Loucy (cell line): ENCODE measurements around the gene FAM107B.

Experiments
- H2AFZ ChIP-seq: fragments of 200-600 bp; sonication (generic); 2 replicates; pipeline ENCODE4 v1.6.0; 2016; ENCODE audit warnings: antibody characterized with exemption, mild to moderate bottlenecking, low read length, moderate library complexity
- H3F3A ChIP-seq: fragments of 200-600 bp; 2 replicates; pipeline ENCODE4 v1.6.0; 2016; ENCODE audit warnings: antibody characterized with exemption, low read depth, mild to moderate bottlenecking
- H3K27me3 ChIP-seq: fragments of 200-600 bp; sonication (generic); 2 replicates; pipeline ENCODE4 v1.6.1; 2014; ENCODE audit warnings: low read length, mild to moderate bottlenecking; ENCODE audit not compliant: insufficient read depth, poor library complexity, severe bottlenecking
- H3K36me3 ChIP-seq: fragments of 200-600 bp; sonication (generic); 2 replicates; pipeline ENCODE4 v1.6.1; 2016; ENCODE audit warnings: low read length; ENCODE audit not compliant: insufficient read depth
- H3K4me1 ChIP-seq: fragments of 200-600 bp; sonication (generic); 2 replicates; pipeline ENCODE4 v1.5.1; 2014; ENCODE audit warnings: low read length, mild to moderate bottlenecking; ENCODE audit not compliant: insufficient read depth, poor library complexity, severe bottlenecking
- H3K4me2 ChIP-seq: fragments of 200-600 bp; sonication (generic); 2 replicates; pipeline ENCODE4 v1.6.0; 2014; ENCODE audit warnings: antibody characterized with exemption, low read length, low read depth, mild to moderate bottlenecking; ENCODE audit not compliant: poor library complexity, severe bottlenecking
- H3K4me3 ChIP-seq: fragments of 200-600 bp; sonication (generic); 2 replicates; pipeline ENCODE4 v1.5.1; 2014; ENCODE audit warnings: low read length, mild to moderate bottlenecking, mixed read lengths; ENCODE audit not compliant: poor library complexity, severe bottlenecking
- H3K79me2 ChIP-seq: fragments of 200-600 bp; sonication (generic); 2 replicates; pipeline ENCODE4 v1.6.1; 2014; ENCODE audit warnings: low read length; ENCODE audit not compliant: insufficient read depth
- H3K9ac ChIP-seq: fragments of 200-600 bp; sonication (generic); 2 replicates; pipeline ENCODE4 v1.6.0; 2014; ENCODE audit warnings: mild to moderate bottlenecking, low read depth, low read length, moderate library complexity; ENCODE audit not compliant: poor library complexity, severe bottlenecking
- H3K9me2 ChIP-seq: fragments of 200-600 bp; sonication (generic); replicated peaks from 2 replicates; pipeline ENCODE4 v1.6.1; 2016; ENCODE audit warnings: low read depth, low read length, mixed read lengths
- H3K9me3 ChIP-seq: fragments of 200-600 bp; sonication (generic); 2 replicates; pipeline ENCODE4 v1.6.1; 2014; ENCODE audit warnings: mild to moderate bottlenecking, antibody characterized with exemption, low read length, low read depth; ENCODE audit not compliant: insufficient read depth
- H4K20me1 ChIP-seq: fragments of 200-600 bp; sonication (generic); 2 replicates; pipeline ENCODE4 v1.6.0; 2014; ENCODE audit warnings: antibody characterized with exemption, low read length, mild to moderate bottlenecking; ENCODE audit not compliant: insufficient read depth, poor library complexity, severe bottlenecking
- EZH2phosphoT487 ChIP-seq: fragments of 200-600 bp; IDR thresholded peaks from 2 replicates; pipeline ENCODE4 v1.6.1; 2018; ENCODE audit warnings: antibody characterized with exemption, mild to moderate bottlenecking, moderate library complexity, borderline replicate concordance
- TF ChIP-seq, protein P1 (sequence below): fragments of 200-600 bp; sonication (generic); conservative IDR thresholded peaks from 2 replicates; pipeline ENCODE4 v1.5.1; 2014; ENCODE audit warnings: mild to moderate bottlenecking, antibody characterized with exemption, low read length

Gene FAM107B

DNA sequence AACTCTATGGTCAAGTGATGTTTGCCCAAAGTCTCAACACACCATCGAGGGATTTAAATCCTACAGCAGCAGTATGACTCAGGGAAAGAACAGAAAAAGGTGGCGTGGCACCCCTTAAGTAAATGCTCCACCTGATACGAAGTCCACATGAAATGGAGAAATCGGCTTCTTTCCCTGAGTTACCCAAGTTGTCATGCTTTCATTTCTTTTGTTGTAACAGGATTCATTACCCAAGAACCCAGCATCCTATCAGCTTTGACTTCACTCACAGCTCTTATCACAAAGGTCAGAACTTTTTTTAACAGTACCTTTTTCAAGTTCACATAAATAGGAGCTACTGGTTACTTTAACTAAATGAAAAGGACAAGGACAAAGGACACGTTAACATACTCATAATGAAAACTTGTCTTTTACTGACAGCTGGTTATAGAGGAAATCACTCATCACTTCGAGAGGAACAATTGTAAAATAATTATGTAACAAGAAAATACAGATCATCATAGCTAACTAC lies 224.2 kb downstream of the FAM107B start:
- H3K4me1 ChIP-seq, result peaks cover 21% of the 10 kb centered on the region
- no peaks in the 10 kb centered on the region for H3K9me3 ChIP-seq
- no peaks in the 10 kb centered on the region; the same call in 1 of the 2 replicates for H3K36me3 ChIP-seq
- no peaks in the 10 kb centered on the region for H3F3A ChIP-seq
- no peak for TF ChIP-seq EZH2phosphoT487
- TF ChIP-seq, protein P1, sequence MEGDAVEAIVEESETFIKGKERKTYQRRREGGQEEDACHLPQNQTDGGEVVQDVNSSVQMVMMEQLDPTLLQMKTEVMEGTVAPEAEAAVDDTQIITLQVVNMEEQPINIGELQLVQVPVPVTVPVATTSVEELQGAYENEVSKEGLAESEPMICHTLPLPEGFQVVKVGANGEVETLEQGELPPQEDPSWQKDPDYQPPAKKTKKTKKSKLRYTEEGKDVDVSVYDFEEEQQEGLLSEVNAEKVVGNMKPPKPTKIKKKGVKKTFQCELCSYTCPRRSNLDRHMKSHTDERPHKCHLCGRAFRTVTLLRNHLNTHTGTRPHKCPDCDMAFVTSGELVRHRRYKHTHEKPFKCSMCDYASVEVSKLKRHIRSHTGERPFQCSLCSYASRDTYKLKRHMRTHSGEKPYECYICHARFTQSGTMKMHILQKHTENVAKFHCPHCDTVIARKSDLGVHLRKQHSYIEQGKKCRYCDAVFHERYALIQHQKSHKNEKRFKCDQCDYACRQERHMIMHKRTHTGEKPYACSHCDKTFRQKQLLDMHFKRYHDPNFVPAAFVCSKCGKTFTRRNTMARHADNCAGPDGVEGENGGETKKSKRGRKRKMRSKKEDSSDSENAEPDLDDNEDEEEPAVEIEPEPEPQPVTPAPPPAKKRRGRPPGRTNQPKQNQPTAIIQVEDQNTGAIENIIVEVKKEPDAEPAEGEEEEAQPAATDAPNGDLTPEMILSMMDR, result no peak
- peaks cover 20% of the 10 kb centered on the region; the same call in 1 of the 2 replicates for H3K79me2 ChIP-seq
- H3K4me3 ChIP-seq, result no peak overlapping the region
- H3K4me2 ChIP-seq, result no peak overlapping the region
- no peak overlapping the region for H3K9ac ChIP-seq
- H2AFZ ChIP-seq, result no peak overlapping the region
- H3K9me2 ChIP-seq, result no peaks in the 10 kb centered on the region
- H3K27me3 ChIP-seq, result no peaks in the 10 kb centered on the region
- no peaks in the 10 kb centered on the region for H4K20me1 ChIP-seq

DNA sequence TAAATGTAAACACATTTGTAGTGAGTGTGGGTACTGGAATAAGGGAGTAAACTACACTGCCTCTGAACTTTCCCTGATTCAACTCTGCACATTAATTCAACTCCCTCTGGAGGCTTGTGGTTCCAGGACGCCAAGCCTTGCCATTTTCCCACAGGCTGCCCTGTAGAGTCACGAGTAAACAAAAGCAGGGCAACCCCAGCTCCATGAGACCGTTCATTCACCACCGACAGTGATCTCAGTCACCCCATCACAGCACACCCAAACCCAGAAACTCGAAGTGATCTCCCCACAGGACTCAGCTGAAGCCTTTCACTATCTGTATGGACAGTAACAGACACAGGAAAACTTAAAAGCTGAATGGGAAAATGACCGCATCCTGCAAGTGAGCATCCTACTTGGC lies 225.2 kb downstream of the FAM107B start:
- no peaks in the 10 kb centered on the region for H4K20me1 ChIP-seq
- no peak overlapping the region for H3K4me3 ChIP-seq

DNA sequence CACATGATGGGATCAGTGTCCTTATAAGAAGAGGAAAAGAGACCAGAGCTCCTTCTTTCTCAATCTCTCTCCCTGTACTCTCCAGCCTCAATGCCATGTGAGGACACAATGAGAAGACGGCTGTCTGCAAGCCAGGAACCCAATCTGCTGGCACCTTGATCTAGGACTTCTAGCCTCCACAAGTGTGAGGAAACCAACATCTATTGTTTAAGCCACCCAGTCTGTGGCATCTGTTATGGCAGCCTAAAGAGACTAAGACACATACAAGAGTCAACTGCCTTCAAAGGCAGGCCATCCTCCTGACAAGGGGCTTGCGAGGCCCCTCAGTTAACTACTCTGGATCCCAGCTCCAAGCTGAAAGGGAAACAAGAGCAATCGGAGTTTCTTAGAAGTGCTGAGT lies 225.7 kb downstream of the FAM107B start:
- H3K4me3 ChIP-seq, result no peak overlapping the region
- H4K20me1 ChIP-seq, result no peaks in the 10 kb centered on the region
- no peak overlapping the region for H3K4me2 ChIP-seq
- no peaks in the 10 kb centered on the region for H3F3A ChIP-seq
- no peaks in the 10 kb centered on the region for H3K9me3 ChIP-seq
- H3K9me2 ChIP-seq, result no peaks in the 10 kb centered on the region
- H3K9ac ChIP-seq, result no peak overlapping the region
- peaks cover 12% of the 10 kb centered on the region for H3K4me1 ChIP-seq
- TF ChIP-seq, protein P1, result no peak
- no peak for TF ChIP-seq EZH2phosphoT487
- H2AFZ ChIP-seq, result no peak overlapping the region
- H3K79me2 ChIP-seq, result peaks cover 17% of the 10 kb centered on the region; the same call in 1 of the 2 replicates
- H3K27me3 ChIP-seq, result no peaks in the 10 kb centered on the region
- H3K36me3 ChIP-seq, result no peaks in the 10 kb centered on the region; the same call in 1 of the 2 replicates

More for the DNA sequence above, 225.2 kb downstream of the FAM107B start:
- Histone ChIP-seq H3K27me3 (no peaks in the 10 kb centered on the region), H3K9me2 (no peaks in the 10 kb centered on the region), H3K79me2 (peaks cover 22% of the 10 kb centered on the region; the same call in 1 of the 2 replicates), H3F3A (no peaks in the 10 kb centered on the region), H2AFZ (no peak overlapping the region), H3K4me1 (peaks cover 17% of the 10 kb centered on the region), H3K4me2 (no peak overlapping the region), H3K9ac (no peak overlapping the region), H3K9me3 (no peaks in the 10 kb centered on the region), H3K36me3 (no peaks in the 10 kb centered on the region; the same call in 1 of the 2 replicates)
- TF ChIP-seq, protein P1, result no peak
